HG03457 (cell line): ENCODE results near the gene SLC16A2.
"Not testable (repeated sequence)": the region's sequence is repeated elsewhere in the genome, so short reads cannot be mapped to it uniquely, and the experiment has no call there.

ENCODE experiments used
- ATAC-seq: cut with Tn5 transposase; IDR thresholded peaks from one replicate; pipeline ENCODE4 v1.9.1; 2021; ENCODE audit warnings: moderate number of reproducible peaks; ENCODE audit not compliant: unreplicated experiment

SLC16A2 gene

DNA sequence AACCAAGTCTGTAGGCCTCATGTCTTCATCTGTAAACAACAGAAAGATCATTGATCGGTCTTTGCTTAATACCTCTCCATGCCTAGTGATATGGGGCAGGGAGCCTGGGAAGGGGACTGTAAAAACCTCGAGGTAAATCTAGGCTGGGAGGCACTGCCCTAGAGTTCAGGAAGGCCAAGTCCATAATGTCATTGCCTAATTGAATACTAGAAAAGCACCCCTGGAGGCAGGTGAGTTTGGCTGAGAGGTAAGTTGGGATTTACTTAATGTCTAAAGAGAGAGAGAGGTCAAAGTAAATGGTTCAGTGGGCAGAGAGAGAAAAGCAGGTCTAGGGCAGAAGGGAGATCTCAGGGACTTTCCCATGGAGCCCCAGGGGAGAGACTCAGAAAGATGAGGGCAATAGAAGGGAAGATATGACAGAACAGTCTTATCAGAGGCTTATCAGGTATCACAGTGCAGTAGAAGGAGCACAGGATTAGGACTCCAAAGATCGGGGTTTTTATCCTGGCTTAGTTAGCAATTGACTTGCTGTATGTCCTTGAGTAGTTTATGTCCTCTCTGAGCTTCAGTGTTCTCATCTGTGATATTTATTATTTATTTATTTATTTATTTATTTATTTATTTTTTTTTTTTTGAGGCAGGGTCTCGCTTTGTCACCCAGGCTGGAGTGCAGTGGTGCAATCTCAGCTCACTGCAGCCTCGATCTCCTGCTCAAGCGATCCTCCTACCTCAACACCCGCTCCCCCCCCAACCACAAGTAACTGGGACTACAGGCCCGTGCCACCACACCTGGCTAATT, 85.2 kb downstream of the SLC16A2 start:
- peak; percentile 94 for ATAC-seq

- no peak for ATAC-seq
Observed at GRCh38 chrX:74507191-74507590, 85.9 kb downstream of the SLC16A2 start.

DNA sequence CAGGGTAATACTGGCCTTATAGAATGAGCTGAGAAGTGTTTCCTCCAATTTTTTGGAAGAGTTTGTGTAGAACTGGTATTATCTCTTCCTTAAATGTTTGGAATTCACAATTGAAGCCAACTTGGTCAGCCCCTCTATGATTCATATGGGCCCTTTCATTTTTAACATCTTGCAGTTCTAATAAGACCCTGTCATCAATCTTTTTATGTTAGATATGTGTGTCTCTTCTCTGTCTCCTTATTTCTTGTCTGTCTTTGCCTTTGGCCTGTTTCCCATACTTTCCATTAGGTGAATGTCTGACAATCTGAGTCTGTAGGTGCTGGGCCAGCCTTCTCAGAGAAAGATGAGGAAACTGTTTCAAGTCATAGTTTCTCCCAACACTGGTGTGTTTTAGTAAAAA, 88.7 kb downstream of the SLC16A2 start:
- no peak for ATAC-seq

GRCh38 chrX:74510401-74510800, 89.1 kb downstream of the SLC16A2 start:
- ATAC-seq: peak; percentile 68

DNA sequence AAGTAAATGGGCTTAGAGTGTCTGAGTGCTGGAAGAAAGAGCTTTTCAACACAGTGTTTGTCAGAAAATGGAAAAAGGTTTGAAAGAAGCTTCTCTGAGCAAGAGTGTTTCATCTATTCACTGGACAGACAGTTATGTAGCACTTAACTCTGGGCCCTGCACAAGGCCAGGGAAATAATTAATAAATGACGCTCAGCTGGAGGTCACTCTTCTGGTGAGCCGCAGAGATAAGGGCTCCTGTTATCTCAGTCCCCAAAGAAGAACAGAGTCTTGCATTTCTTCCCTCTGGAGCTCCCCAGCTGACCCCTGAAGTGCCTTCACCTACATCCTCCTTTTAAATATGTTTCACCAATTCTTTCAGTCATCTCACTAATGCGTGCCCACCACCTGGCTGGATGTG, 90.4 kb downstream of the SLC16A2 start:
- ATAC-seq: no peak

- no peak for ATAC-seq
Observed at GRCh38 chrX:74514384-74514783, 93.1 kb downstream of the SLC16A2 start.

DNA sequence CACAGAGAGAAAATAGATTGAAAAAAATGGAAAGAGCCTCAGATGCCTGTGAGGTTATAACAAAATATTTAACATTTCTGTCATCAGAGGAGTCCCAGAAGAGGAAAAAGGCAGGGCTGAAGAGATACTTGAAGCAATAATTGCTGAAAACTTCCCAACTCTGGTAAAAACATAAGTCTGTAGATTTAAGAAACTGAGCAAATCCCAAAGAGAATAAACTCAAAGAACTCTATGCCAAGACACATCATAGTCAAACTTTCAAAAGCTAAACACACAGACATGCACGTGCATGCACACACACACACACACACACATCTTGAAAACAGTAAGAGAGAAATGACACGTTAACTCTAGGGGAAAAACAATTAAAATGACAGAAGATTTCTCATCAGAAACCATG, 94.1 kb downstream of the SLC16A2 start:
- no peak for ATAC-seq

DNA sequence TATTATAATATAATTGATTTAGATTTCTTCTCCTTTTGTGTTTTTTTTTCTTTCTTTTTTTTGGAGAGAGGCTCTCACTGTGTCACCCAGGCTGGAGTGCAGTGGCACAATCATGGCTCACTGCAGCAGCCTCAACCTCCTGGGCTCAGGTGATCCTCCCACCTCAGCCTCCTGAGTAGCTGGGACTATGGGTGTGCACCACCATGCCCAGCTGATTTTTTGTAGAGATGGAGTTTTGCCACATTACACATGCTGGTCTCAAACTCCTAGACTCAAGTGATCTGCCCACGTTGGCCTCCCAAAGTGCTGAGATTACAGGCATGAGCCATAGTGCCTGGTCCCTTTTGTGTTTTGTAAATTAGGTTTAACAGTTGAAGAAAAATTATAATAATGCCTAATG, 94.7 kb downstream of the SLC16A2 start:
- not testable (repeated sequence) for ATAC-seq

DNA sequence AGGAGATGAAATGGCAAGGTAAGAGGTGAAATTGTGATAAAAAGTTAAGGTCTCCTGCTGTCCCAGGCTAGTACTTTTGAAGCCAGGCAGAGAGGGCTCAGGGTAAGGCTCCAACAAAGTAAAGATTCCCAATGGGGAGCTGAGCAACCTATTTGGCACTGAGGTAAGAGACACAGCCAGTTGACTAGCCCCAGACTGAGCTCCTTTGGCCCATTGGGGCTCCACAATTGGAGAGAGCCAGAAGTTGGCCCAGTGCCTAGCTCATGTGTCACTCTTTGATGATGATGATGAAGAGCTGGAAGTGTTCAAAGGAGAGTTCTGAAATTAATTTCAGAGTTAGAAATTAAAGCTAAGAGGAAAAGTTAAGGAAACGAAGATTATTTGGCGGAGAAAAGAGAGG, 98.6 kb downstream of the SLC16A2 start:
- ATAC-seq: no peak

- no peak for ATAC-seq
Observed at GRCh38 chrX:74520291-74520690, 99.0 kb downstream of the SLC16A2 start.

DNA sequence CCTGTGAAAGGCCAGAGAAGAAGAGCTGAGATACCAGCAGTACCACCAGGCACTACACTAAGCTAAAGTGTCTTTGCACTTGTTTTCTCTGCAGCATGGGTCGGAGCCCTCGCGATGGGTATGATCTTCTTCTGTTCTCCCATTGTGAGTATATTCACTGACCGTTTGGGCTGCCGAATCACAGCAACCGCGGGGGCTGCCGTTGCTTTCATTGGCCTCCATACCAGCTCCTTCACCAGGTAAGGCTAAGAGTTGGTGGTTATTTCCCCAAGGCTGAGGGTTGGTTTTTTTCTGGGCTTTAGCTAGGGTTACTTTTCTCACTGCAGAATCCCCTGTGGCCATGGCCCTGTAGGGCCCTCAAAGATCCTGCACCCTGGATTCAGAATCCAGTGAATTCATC, 99.6 kb downstream of the SLC16A2 start:
- no peak for ATAC-seq

- no peak for ATAC-seq
Observed at GRCh38 chrX:74521961-74522751, 100.9 kb downstream of the SLC16A2 start.

GRCh38 chrX:74523224-74523623, 101.9 kb downstream of the SLC16A2 start:
- no peak for ATAC-seq

GRCh38 chrX:74523870-74524735, 102.8 kb downstream of the SLC16A2 start:
- no peak for ATAC-seq

DNA sequence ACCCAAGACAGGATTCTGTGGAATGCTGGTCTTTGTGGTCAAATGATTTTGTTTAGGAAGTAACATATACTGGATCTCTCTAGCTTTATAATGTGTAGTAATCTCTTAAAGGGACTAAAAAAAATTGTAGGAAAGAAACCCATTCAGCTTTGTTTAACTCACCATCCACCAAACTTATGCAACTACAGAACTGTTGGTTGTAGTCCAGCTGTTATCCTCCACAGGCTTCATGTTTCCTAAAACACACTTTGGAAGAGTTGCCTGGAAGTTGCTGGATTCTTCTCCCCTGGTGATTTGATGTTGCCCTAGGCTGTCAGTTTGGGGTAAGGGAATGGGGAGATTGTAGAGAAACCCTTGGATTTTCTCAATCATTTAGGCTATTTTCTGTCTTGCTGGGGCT, 103.8 kb downstream of the SLC16A2 start:
- ATAC-seq: no peak

- ATAC-seq: no peak
Observed at GRCh38 chrX:74526764-74527163, 105.5 kb downstream of the SLC16A2 start.

GRCh38 chrX:74527350-74527749, 106.1 kb downstream of the SLC16A2 start:
- ATAC-seq: no peak

DNA sequence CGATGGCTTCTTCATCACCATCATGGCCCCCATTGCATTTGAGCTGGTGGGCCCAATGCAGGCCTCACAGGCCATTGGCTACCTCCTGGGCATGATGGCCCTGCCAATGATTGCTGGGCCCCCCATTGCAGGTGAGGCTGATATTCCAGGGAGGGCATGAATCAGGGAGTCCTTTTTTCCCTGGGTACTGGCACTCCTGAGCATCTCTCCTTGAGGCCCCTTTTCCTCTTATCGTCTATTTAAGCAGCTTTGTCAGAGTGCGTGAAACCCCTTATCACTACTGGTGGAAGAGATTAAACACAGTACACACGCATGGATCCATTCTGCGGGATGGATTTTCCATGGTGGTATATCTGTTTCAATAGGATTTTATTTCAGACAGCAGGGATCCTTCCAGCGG, 108.0 kb downstream of the SLC16A2 start:
- no peak for ATAC-seq

DNA sequence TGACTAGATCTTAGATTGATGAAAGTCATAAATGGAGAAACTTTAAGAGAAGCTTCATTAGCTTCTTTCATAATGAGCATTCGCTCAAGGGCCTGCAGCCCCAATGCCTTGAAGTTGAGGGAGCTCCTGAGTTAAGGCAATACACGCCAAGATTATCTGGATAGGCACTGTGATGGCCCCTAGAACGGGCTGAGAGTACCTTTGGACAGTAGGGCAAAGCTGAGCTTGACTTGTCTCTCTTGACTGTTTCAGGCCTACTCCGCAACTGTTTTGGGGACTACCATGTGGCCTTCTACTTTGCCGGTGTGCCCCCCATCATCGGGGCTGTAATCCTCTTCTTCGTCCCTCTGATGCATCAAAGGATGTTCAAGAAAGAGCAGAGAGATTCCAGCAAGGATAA, 109.8 kb downstream of the SLC16A2 start:
- ATAC-seq: no peak

- ATAC-seq: no peak
Observed at GRCh38 chrX:74534569-74535038, 113.3 kb downstream of the SLC16A2 start.

DNA sequence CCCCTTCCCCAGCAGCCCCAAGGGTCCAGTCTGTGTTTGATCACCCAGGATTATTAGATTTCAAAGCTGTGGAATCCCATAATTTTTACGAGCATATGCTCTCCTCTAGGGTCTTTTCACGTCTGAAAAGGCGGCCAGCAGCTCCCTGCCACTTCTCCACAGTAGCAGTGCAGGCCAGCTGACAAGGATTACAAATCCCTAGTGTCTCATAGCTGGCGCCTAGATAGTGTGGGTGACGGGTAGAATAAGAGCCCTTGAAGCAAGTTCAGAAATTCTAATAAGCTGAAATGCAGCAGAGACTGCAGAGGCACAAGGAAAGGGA, 113.8 kb downstream of the SLC16A2 start:
- ATAC-seq: no peak
